IMR-90 (cell line): ENCODE results near the gene ALCAM. TPM values are rescaled to one million over a fixed set of nuclear protein-coding genes. Genes with fewer than 3 reads are reported as not detected.
A peak's percentile ranks its signal among the peaks of the same experiment; 100 is the strongest.

Experiments
- ATAC-seq: fragments of 200-7000 bp; cut with Tn5 transposase; 2 replicates; pipeline ENCODE4 v1.9.1; 2020; ENCODE audit warnings: low read depth, mild to moderate bottlenecking, moderate library complexity
- BruUV-seq: library from RNA; stranded (reverse); fragments of 400-500 nt; replicated peaks from 2 replicates; lab custom pipeline; 2021; lab: Mats Ljungman, UMichigan
- CTCF ChIA-PET: fragments of 300-600 bp; formaldehyde crosslinking; extraction: SDS; loops from one replicate; lab custom pipeline; 2021; ENCODE audit warnings: antibody characterized with exemption; lab: Yijun Ruan, JAX
- POLR2A ChIA-PET: fragments of 300-600 bp; sonication (Branson Sonifier 250); formaldehyde crosslinking; loops from one replicate; lab custom pipeline; 2022; ENCODE audit warnings: antibody characterized with exemption; ENCODE audit not compliant: unreplicated experiment; lab: Charles Lee
- DNase-seq: peaks from one replicate; pipeline ENCODE4 v3.0.0; 2013
- H2AFZ ChIP-seq: replicated peaks from 2 replicates; pipeline ENCODE3; 2013; ENCODE audit warnings: low read length, mild to moderate bottlenecking; ENCODE audit not compliant: poor library complexity
- H2AK5ac ChIP-seq: 2 replicates; pipeline ENCODE4 v1.6.1; 2013; ENCODE audit warnings: low read depth, low read length, inconsistent platforms
- H2AK9ac ChIP-seq: replicated peaks from 2 replicates; pipeline ENCODE3; 2013; ENCODE audit warnings: mild to moderate bottlenecking, low read depth, low read length, moderate library complexity; ENCODE audit not compliant: poor library complexity
- H2BK120ac ChIP-seq: 2 replicates; pipeline ENCODE4 v1.6.1; 2013; ENCODE audit warnings: low read depth, low read length, inconsistent platforms
- H2BK15ac ChIP-seq: 3 replicates; pipeline ENCODE4 v1.6.1; 2013; ENCODE audit warnings: low read depth, low read length, inconsistent platforms
- H2BK20ac ChIP-seq: 2 replicates; pipeline ENCODE4 v1.6.1; 2013; ENCODE audit warnings: low read depth, mild to moderate bottlenecking, inconsistent platforms, low read length, moderate library complexity
- H2BK5ac ChIP-seq: 2 replicates; pipeline ENCODE4 v1.6.1; 2013; ENCODE audit warnings: mild to moderate bottlenecking, low read depth, low read length, inconsistent platforms; ENCODE audit not compliant: poor library complexity, severe bottlenecking
- H3K14ac ChIP-seq: replicated peaks from 2 replicates; pipeline ENCODE4 v1.6.1; 2013; ENCODE audit warnings: low read depth, low read length, inconsistent platforms
- H3K18ac ChIP-seq: 2 replicates; pipeline ENCODE4 v1.6.1; 2013; ENCODE audit warnings: low read depth, low read length, control low read depth
- H3K23ac ChIP-seq: 2 replicates; pipeline ENCODE4 v1.6.1; 2013; ENCODE audit warnings: low read depth, low read length, inconsistent platforms
- H3K27ac ChIP-seq: 2 replicates; pipeline ENCODE4 v1.5.1; 2013; ENCODE audit warnings: mild to moderate bottlenecking, control low read depth, low read length; ENCODE audit not compliant: insufficient read depth
- H3K27me3 ChIP-seq: 2 replicates; pipeline ENCODE4 v1.6.1; 2013; ENCODE audit warnings: low read length; ENCODE audit not compliant: control insufficient read depth, insufficient read depth
- H3K36me3 ChIP-seq: 2 replicates; pipeline ENCODE4 v1.6.1; 2013; ENCODE audit warnings: low read length, mixed read lengths; ENCODE audit not compliant: control insufficient read depth, insufficient read depth
- H3K4ac ChIP-seq: 2 replicates; pipeline ENCODE4 v1.6.1; 2013; ENCODE audit warnings: low read depth, low read length, inconsistent platforms
- H3K4me1 ChIP-seq: 2 replicates; pipeline ENCODE4 v1.6.1; 2013; ENCODE audit warnings: low read length, mixed read lengths; ENCODE audit not compliant: control insufficient read depth, insufficient read depth
- H3K4me2 ChIP-seq: 2 replicates; pipeline ENCODE4 v1.6.1; 2013; ENCODE audit warnings: low read depth, mild to moderate bottlenecking, control low read depth, low read length, moderate library complexity
- H3K4me3 ChIP-seq: 2 replicates; pipeline ENCODE4 v1.5.1; 2013; ENCODE audit warnings: low read depth, mild to moderate bottlenecking, control low read depth, low read length, moderate library complexity; ENCODE audit not compliant: insufficient read depth
- H3K56ac ChIP-seq: 2 replicates; pipeline ENCODE4 v1.6.1; 2013; ENCODE audit warnings: low read length, inconsistent platforms; ENCODE audit not compliant: insufficient read depth; ENCODE audit errors: extremely low read depth
- H3K79me1 ChIP-seq, 2 experiments: 2 replicates each; pipeline ENCODE4 v1.6.1; 2013; ENCODE audit warnings: low read length in 2 of 2, inconsistent platforms in 1 of 2, low read depth in 1 of 2
- H3K9ac ChIP-seq: 2 replicates; pipeline ENCODE4 v1.6.1; 2013; ENCODE audit warnings: low read depth, low read length, control low read depth
- H3K9me1 ChIP-seq: 2 replicates; pipeline ENCODE4 v1.6.1; 2013; ENCODE audit warnings: low read length, inconsistent platforms; ENCODE audit not compliant: insufficient read depth
- H3K9me3 ChIP-seq: 2 replicates; pipeline ENCODE4 v1.6.1; 2013; ENCODE audit warnings: low read length; ENCODE audit not compliant: control insufficient read depth, insufficient read depth
- H4K20me1 ChIP-seq: 2 replicates; pipeline ENCODE4 v1.6.1; 2013; ENCODE audit warnings: low read length, inconsistent platforms; ENCODE audit not compliant: insufficient read depth
- H4K5ac ChIP-seq: 2 replicates; pipeline ENCODE4 v1.6.1; 2013; ENCODE audit warnings: mild to moderate bottlenecking, low read depth, low read length, control low read depth
- H4K8ac ChIP-seq, 2 experiments: 2 replicates each; pipeline ENCODE4 v1.6.1; 2013; ENCODE audit warnings: low read depth in 2 of 2, low read length in 2 of 2, control low read depth in 1 of 2, inconsistent platforms in 1 of 2
- H4K91ac ChIP-seq: 2 replicates; pipeline ENCODE4 v1.6.1; 2013; ENCODE audit warnings: low read depth, low read length, inconsistent platforms; ENCODE audit not compliant: insufficient read depth
- BHLHE40 ChIP-seq: fragments of 150-350 bp; IDR thresholded peaks from 2 replicates; pipeline ENCODE4 v1.6.1; 2016; ENCODE audit warnings: mild to moderate bottlenecking, low read depth, low read length
- CHD1 ChIP-seq: IDR thresholded peaks from 2 replicates; pipeline ENCODE4 v1.6.1; 2012; ENCODE audit warnings: low read depth, low read length, improper control_type of control experiment
- MAFK ChIP-seq: IDR thresholded peaks from 2 replicates; pipeline ENCODE4 v1.6.1; 2012; ENCODE audit warnings: low read depth, low read length, improper control_type of control experiment
- MAZ ChIP-seq: IDR thresholded peaks from 2 replicates; pipeline ENCODE4 v1.6.1; 2012; ENCODE audit warnings: low read depth, mild to moderate bottlenecking, low read length, improper control_type of control experiment, moderate library complexity, borderline replicate concordance
- MXI1 ChIP-seq: IDR thresholded peaks from 2 replicates; pipeline ENCODE4 v1.6.1; 2012; ENCODE audit warnings: low read depth, mild to moderate bottlenecking, low read length, moderate library complexity, borderline replicate concordance
- NFE2L2 ChIP-seq: fragments of 150-350 bp; IDR thresholded peaks from 2 replicates; pipeline ENCODE4 v1.6.1; 2016; ENCODE audit warnings: low read depth, mild to moderate bottlenecking, low read length
- POLR2A ChIP-seq: IDR thresholded peaks from 2 replicates; pipeline ENCODE4 v1.6.1; 2012; ENCODE audit warnings: mild to moderate bottlenecking, low read depth, low read length
- RAD21 ChIP-seq: IDR thresholded peaks from 2 replicates; pipeline ENCODE4 v1.6.1; 2012; ENCODE audit warnings: low read length, improper control_type of control experiment
- RCOR1 ChIP-seq: IDR thresholded peaks from 2 replicates; pipeline ENCODE4 v1.6.1; 2012; ENCODE audit warnings: mild to moderate bottlenecking, low read length, improper control_type of control experiment; ENCODE audit not compliant: insufficient replicate concordance
- RFX5 ChIP-seq: IDR thresholded peaks from 2 replicates; pipeline ENCODE4 v1.8.0; 2012; ENCODE audit warnings: low read depth, mild to moderate bottlenecking, low read length, moderate library complexity
- SMC3 ChIP-seq: fragments of 150-350 bp; IDR thresholded peaks from 2 replicates; pipeline ENCODE4 v1.6.1; 2016; ENCODE audit warnings: low read depth, mild to moderate bottlenecking, antibody characterized with exemption, low read length, moderate library complexity
- WGBS, 2 experiments: methylation state at CpG; one replicate each; pipeline versions ENCODE4 v1.1.5 to v1.1.7; 2013; ENCODE audit warnings: missing lambda C conversion rate in 2 of 2; ENCODE audit not compliant: insufficient read length in 1 of 2; ENCODE audit errors: extremely low coverage in 2 of 2; 5-methylcytosine and 5-hydroxymethylcytosine counted together
- dilution Hi-C: fragments of 300-500 bp; cut with HindIII; formaldehyde crosslinking; loops from one replicate; pipeline ENCODE4 v1.14.3; 2018; ENCODE audit warnings: low sequenced_read_pairs; ENCODE audit not compliant: unreplicated experiment
- in situ Hi-C: fragments of 300-500 bp; cut with MboI; formaldehyde crosslinking; loops from 3 replicates; pipeline ENCODE4 v1.14.3; 2019; ENCODE audit warnings: low sequenced_read_pairs, inconsistent platforms, mixed read lengths
- intact Hi-C: fragments of 100-400 bp; cut with micrococcal nuclease; formaldehyde crosslinking; loops from 2 replicates; pipeline ENCODE4 v1.10.0; 2022
- polyA plus RNA-seq, 3 experiments: library from polyadenylated mRNA; depleted of rRNA; stranded (reverse); fragments of >200 nt; gene quantifications; 2 replicates each; pipeline ENCODE4 v1.2.3, GENCODE V29; 2012; ENCODE audit warnings: low replicate concordance in 1 of 3
- total RNA-seq: library from RNA; depleted of rRNA; stranded (reverse); fragments of >200 nt; gene quantifications from 2 replicates; pipeline ENCODE4 v1.2.3, GENCODE V29; 2012
- TF ChIP-seq, protein P1 (sequence below): conservative IDR thresholded peaks from 2 replicates; pipeline ENCODE4 v1.5.1; 2012; ENCODE audit warnings: mild to moderate bottlenecking, low read depth, low read length, improper control_type of control experiment

The ALCAM gene
- total and polyA plus RNA-seq, 2 of the 4 experiments (the other 2 are of a cell fraction) = 117 to 423 TPM

DNA sequence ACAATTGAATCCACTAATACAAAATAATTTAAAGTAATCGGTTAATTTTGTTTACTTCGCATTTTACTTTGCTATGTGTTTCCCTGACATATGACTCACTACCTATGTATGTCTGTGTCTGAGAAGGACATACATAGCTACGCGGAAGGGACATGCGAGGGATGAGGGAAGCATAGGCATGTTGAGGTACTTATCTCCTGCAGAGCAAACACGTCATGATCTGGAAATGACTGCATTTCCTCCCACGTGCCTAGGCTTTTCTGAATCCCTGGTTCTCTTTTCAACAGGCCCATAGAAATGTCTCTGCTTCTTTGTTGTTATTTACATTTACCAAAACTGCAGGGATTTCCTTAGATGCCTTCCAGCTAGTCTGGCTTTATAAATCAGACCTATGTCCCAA, 27.5 kb downstream of the ALCAM start:
- dilution Hi-C loops = no loop called here

More for the DNA sequence above, 27.5 kb downstream of the ALCAM start:
- peaks cover 7% of the 10 kb centered on the region; the same call in 1 of the 2 replicates for H4K20me1 ChIP-seq
- no peak overlapping the region for H3K27ac ChIP-seq
- TF ChIP-seq POLR2A (no peak), MXI1 (no peak), RCOR1 (no peak), MAFK (no peak), RAD21 (no peak), RFX5 (no peak), BHLHE40 (no peak), NFE2L2 (no peak), CHD1 (no peak), SMC3 (no peak), MAZ (no peak)
- TF ChIP-seq, protein P1, sequence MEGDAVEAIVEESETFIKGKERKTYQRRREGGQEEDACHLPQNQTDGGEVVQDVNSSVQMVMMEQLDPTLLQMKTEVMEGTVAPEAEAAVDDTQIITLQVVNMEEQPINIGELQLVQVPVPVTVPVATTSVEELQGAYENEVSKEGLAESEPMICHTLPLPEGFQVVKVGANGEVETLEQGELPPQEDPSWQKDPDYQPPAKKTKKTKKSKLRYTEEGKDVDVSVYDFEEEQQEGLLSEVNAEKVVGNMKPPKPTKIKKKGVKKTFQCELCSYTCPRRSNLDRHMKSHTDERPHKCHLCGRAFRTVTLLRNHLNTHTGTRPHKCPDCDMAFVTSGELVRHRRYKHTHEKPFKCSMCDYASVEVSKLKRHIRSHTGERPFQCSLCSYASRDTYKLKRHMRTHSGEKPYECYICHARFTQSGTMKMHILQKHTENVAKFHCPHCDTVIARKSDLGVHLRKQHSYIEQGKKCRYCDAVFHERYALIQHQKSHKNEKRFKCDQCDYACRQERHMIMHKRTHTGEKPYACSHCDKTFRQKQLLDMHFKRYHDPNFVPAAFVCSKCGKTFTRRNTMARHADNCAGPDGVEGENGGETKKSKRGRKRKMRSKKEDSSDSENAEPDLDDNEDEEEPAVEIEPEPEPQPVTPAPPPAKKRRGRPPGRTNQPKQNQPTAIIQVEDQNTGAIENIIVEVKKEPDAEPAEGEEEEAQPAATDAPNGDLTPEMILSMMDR = no peak
- intact Hi-C loops = no loop called here
- H2BK120ac ChIP-seq = no peak overlapping the region
- H3K36me3 ChIP-seq = peaks cover 2% of the 10 kb centered on the region; the same call in 1 of the 2 replicates
- DNase-seq (no peak), ATAC-seq (no peak)
- in situ Hi-C loops = no loop called here
- H3K14ac ChIP-seq = no peak overlapping the region
- ChIA-PET CTCF (no interaction called here), POLR2A (no interaction called here)
- H2AFZ ChIP-seq = no peak overlapping the region
- H3K56ac ChIP-seq = no peak overlapping the region
- no peak overlapping the region for H2BK20ac ChIP-seq
- H3K4me2 ChIP-seq = no peak overlapping the region
- H3K4me1 ChIP-seq = peaks cover 3% of the 10 kb centered on the region
- H3K18ac ChIP-seq = no peak overlapping the region
- no peak overlapping the region for H4K5ac ChIP-seq
- H2BK5ac ChIP-seq = peak overlapping the region; percentile 7
- H4K8ac ChIP-seq = no peak overlapping the region
- H3K4me3 ChIP-seq = no peak overlapping the region
- no peak overlapping the region for H3K4ac ChIP-seq
- no peaks in the 10 kb centered on the region for H3K27me3 ChIP-seq
- no peak overlapping the region for H2AK9ac ChIP-seq
- no peak overlapping the region for H2AK5ac ChIP-seq
- H3K9ac ChIP-seq = no peak overlapping the region
- H2BK15ac ChIP-seq = no peak overlapping the region
- no peak overlapping the region for H4K91ac ChIP-seq
- H3K9me3 ChIP-seq = peaks cover 5% of the 10 kb centered on the region; the same call in 1 of the 2 replicates
- no peak overlapping the region for H3K23ac ChIP-seq
- 80% methylated on average over 1 of the region's 7 CpGs; no CpG with 5 or more reads in 1 of the 2 experiments for WGBS, 2 experiments
- no TSS peak for BruUV-seq
- peaks cover 5% of the 10 kb centered on the region; the same call in 1 of the 2 replicates for H3K9me1 ChIP-seq
- peaks cover 7 to 27% of the 10 kb centered on the region in 2 experiments; a peak in 3 of 4 replicates for H3K79me1 ChIP-seq
